HG03460 (cell line): ENCODE measurements around the gene MARCHF9.
"Not testable (repeated sequence)": the region's sequence is repeated elsewhere in the genome, so short reads cannot be mapped to it uniquely, and the experiment has no call there.

ENCODE experiments used
- ATAC-seq: cut with Tn5 transposase; IDR thresholded peaks from one replicate; pipeline ENCODE4 v1.9.1; 2021; ENCODE audit not compliant: unreplicated experiment

MARCHF9 gene

GRCh38 chr12:57767876-57768275 is 13.0 kb downstream of the MARCHF9 start:
- ATAC-seq = no peak

- ATAC-seq = no peak
Measured at GRCh38 chr12:57769594-57769993, 14.7 kb downstream of the MARCHF9 start.

- ATAC-seq = no peak
Measured at GRCh38 chr12:57770734-57771133, 15.8 kb downstream of the MARCHF9 start.

DNA sequence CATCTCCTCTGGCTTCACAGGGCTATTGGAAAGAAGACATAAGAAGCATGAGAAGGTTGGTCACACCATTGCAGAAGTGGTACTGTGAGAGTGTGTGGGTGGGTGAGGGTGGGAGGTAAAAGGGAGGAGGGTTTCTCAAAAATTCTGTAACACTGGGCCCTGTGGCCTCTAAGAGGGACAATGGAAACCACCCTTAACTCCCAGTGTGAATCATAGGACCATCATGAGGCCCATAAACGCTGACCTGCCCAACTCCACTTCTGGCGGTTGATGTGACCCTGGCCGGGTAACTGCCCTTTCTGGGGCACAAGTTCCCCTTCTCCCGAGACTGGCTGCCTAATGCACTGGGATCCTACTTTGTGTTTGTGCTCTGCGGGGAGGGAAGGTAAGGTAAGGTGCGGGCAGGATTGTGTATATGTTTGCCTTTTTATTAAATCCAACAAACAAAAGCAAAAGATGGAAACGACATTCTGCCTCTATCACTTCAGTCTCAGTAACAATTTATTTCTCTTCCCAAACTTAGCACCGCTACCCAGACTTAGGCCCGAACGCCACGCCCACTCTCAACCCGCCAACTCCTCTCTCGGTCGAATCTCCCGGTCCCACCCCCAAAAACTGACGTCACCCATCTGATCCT is 16.5 kb downstream of the MARCHF9 start:
- ATAC-seq = peak; percentile 75

DNA sequence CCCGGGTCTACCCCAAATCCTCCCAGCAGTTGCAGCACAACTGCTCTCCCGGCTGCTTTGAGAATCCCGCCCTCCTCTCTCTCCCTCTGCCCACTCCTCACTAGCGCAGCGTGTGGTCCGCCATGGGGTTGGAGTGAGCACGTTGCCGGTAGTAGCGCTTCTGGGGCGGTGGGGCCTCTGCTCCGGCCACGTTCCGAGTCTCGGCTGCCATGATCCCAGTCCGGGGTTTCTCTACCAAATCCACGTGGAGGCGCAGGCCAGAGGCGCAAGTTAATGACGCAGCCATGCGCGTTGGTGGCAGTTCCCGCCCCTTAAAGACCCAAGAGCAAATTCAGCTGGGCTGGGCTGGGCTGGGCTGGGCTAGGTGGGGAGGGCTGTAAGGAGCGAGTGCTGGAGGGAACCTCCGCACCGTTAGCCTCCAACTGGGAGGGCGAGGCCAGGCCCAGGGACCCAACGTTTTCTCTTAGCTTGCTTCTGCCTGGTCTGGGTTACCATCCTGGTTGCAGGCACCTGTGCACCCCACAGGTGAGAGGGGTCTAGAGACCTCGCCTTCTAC is 17.0 kb downstream of the MARCHF9 start, which contains the start of gene METTL1:
METTL1 (minus strand) TSS at position 233 of the 556 bp plus-strand sequence; CDS start at position 211, 22 bp downstream.
- ATAC-seq = peak; percentile 77

DNA sequence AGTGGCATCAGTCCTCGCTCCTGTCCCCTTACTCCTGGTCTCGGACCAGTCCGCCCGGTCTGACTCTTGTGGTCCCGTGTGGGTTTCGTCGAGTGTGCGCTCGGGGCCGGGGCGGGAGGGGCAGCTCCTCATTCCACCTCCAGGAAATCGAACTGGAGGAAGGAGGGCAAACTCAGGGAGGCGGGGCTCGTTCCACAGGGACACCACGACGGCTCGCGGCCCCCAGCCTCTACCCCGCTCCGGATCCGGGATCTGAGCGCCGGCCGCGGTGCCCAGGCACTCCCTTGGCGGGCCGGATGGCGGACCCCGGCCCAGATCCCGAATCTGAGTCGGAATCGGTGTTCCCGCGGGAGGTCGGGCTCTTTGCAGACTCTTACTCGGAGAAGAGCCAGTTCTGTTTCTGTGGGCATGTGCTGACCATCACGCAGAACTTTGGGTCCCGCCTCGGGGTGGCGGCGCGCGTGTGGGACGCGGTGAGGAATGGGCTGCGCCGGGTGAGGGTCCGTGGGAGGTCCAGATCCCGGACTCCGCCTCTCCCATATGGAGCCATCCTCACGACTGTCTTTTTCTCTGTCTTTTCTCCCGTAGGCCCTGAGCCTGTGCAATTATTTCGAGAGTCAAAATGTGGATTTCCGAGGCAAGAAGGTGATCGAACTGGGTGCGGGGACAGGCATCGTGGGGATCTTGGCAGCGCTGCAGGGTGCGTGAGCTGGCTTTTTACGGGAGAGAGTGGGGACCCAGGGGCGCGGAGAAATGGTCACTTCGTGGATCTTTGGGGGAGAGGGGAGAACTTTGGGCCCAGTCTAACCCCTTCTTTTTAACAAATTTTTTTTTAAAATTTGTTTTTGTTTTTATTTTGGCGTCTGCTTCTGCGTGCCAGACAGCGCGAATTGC is 17.8 kb downstream of the MARCHF9 start, which contains the start of gene EEF1AKMT3:
EEF1AKMT3 (plus strand) TSS at position 186 of the 894 bp plus-strand sequence; CDS start at position 297, 111 bp downstream.
- ATAC-seq = peak; percentile 37

GRCh38 chr12:57774634-57775033 is 19.7 kb downstream of the MARCHF9 start:
- not testable (repeated sequence) for ATAC-seq

- ATAC-seq = no peak
Measured at GRCh38 chr12:57775044-57775443, 20.1 kb downstream of the MARCHF9 start.

DNA sequence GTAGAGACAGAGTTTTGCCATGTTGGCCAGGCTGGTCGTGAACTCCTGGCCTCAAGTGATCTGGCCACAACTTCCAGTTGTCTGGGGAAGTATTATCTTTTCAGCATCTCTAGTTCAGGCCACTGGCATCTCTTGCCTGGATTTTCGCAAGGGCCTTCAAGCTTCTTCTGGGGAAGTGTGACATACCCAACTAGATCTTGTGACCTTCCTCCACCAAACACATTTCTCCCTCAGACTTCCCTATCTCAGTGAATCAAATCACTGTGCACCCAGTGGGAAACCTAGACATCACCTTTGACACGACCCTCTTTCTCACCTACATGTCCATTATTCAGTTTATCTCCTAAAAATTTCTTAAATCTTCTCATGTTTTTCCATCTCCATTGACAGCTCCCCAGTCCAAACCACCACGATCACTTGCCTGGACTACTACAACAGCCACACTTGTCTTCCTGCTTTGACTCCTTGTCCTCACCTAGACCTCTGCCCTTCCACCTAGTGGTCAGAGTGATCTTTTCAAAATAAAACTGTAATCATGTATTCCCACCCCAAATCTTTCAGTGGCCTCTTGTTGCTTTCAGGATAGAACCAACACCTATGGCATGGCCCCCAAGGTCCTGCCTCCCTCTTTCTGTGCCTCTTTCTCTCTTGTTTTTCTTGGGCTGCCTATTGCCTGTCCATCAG is 20.8 kb downstream of the MARCHF9 start:
- no peak for ATAC-seq

DNA sequence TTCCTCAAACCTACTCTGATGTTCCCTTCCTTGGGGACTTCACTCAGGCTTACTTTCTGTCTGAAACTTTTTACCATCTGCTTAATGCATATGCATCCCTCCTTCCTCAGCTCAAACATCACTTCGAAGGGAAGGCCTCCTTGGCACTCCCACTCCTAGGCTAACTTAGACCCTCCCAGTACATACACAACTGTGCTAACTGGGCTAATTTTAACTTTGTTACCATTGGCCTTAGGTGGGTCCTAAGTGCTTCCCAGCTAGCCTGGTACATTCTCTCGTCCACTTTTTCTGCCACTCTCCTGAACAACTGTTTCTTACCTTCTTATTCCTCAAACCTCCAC is 21.3 kb downstream of the MARCHF9 start:
- no peak for ATAC-seq

DNA sequence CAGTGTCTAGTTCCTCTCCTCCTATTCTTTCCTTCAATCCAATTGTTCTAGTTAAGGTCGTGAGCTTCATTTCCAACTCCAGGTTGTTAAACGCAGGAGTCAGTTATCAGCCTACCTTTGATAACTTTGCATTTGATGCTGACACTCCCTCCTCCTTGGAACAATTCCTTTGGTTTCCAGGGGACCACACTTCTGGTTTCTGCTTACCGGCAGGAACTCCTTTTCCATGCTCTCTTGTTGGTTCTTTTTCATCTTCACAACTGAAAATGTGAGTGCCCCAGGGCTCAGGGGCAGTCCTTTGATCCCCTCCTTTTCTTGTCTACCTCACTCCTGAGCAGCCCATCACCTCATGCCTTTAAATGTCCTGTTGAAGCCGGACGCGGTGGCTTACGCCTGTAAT is 22.5 kb downstream of the MARCHF9 start:
- ATAC-seq = no peak

GRCh38 chr12:57777911-57778310 is 23.0 kb downstream of the MARCHF9 start:
- ATAC-seq = no peak

DNA sequence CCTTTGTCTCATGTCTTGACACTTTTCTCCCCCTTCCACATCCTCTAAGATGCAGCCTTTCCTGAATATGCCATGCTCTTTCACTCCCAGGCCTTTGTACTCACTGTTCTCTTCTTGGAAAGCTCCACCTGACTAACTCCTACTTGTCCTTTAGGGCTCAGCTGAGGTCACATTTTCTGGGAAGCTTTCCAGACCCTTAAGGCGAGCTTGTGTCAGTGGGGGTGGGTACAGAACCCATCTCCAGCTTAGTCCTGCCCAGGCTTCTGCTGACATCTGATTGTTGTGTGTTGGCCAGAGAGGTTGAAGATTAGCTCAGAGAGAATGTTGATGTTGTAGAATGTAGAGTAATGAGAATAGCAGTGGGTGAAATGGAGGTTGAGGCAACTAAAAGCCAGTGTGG is 24.8 kb downstream of the MARCHF9 start:
- no peak for ATAC-seq

- no peak for ATAC-seq
Measured at GRCh38 chr12:57780284-57780897, 25.5 kb downstream of the MARCHF9 start.

GRCh38 chr12:57781244-57781643 is 26.3 kb downstream of the MARCHF9 start:
- no peak for ATAC-seq

DNA sequence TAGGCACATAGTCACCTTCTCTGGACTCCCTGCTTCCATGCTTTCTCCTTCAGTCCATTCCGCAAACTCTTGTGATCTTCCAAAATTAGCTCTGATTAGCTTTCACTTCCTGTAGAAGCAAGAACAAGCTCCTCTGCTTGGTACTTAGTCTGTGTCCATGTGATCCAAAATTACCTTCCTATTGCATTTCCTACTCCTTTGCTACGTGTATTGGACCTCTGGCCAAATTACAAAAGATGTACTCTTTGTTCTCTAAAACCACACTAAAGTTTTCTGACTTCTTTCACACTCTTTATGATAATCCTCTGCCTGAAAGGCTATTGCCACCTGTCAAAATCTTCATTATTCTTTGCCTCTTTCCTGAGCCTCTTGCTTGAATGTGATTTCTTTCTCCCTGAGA is 26.9 kb downstream of the MARCHF9 start:
- no peak for ATAC-seq

DNA sequence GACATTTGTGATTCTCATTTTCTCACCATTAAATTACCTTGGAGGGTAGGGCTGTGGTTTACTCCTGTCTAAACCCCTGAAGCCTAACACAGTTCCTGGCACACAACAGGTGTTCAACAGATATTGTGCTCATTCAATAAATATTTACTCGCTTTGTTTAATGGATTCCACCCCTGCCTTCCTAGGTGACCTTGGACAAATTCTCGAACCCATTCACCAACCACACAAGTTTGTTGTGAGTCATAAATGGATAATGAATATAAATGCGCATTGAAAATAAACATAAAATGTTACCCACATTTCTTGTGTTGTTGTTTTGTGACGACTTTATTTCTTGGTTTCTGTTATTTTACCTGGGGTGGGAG is 27.3 kb downstream of the MARCHF9 start:
- ATAC-seq = no peak

- peak; percentile 87 for ATAC-seq
Measured at GRCh38 chr12:57782608-57783465, 27.9 kb downstream of the MARCHF9 start, which contains the start of gene TSFM. Gene TSFM (plus strand): TSS chr12:57782787. CDS start chr12:57782802, 15 bp downstream.

- no peak for ATAC-seq
Measured at GRCh38 chr12:57783466-57783801, 28.5 kb downstream of the MARCHF9 start.

DNA sequence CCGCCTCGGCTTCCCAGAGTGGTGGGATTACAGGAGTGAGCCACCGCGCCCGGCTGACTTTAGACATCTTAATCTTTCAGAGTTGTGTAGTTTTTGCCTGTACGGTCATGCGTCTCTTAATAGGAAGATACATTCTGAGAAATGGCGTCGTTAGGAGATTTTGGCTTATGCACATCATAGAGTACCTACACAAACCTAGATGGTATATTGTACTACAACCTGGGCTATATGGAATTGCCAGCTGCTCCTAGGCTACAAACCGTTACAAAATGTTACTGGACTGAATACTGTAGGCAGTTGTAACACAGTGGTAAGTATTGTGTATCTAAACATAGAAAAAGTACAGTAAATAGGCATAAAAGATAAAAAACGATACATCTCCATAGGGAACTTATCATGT is 29.0 kb downstream of the MARCHF9 start:
- ATAC-seq = no peak
